A549 (cell line): Measurements from ENCODE around the gene SCARB1. TPM values are rescaled to one million over a fixed set of nuclear protein-coding genes. Genes with fewer than 3 reads are reported as not detected.
A peak's percentile ranks its signal among the peaks of the same experiment; 100 is the strongest.

Source experiments
- ATAC-seq, 2 experiments: fragments of 200-7000 bp in 1 of 2; fragments of >200 bp in 1 of 2; cut with Nextera tagmentation in 1 of 2; cut with Tn5 transposase in 1 of 2; 3 replicates each; pipeline versions ENCODE4 v1.8.0 to v1.9.1; 2018 to 2020; ENCODE audit warnings: mild to moderate bottlenecking in 1 of 2, moderate library complexity in 1 of 2
- CTCF ChIA-PET: fragments of 300-600 bp; sonication (Branson Sonifier 250); formaldehyde crosslinking; extraction: SDS; loops from one replicate; lab custom pipeline; 2021; ENCODE audit warnings: antibody characterized with exemption, inconsistent platforms; lab: Yijun Ruan, JAX
- POLR2A ChIA-PET: fragments of 350-600 bp; formaldehyde crosslinking; extraction: SDS; loops from one replicate; lab custom pipeline; 2021; ENCODE audit warnings: antibody characterized with exemption, inconsistent platforms; lab: Yijun Ruan, JAX
- DNase-seq, 2 experiments: peaks; one replicate each; pipeline versions ENCODE4 v3.0.0 to v3.0.0-alpha.2; 2011 to 2016; ENCODE audit warnings: low read depth in 1 of 2, low spot score in 1 of 2
- FAIRE-seq: peaks from 2 replicates; lab custom pipeline; 2011; peaks lifted over from hg19 to GRCh38; lab: Jason Lieb, UNC
- H3K27ac ChIP-seq, 2 experiments: fragments of >200 bp; sonication (Bioruptor Twin); formaldehyde crosslinking; 3 replicates each; pipeline ENCODE4 v1.5.1; 2016 to 2017
- H3K4me1 ChIP-seq: fragments of >200 bp; sonication (Bioruptor Twin); formaldehyde crosslinking; 3 replicates; pipeline ENCODE4 v1.6.1; 2016
- H3K4me2 ChIP-seq: fragments of >200 bp; sonication (Bioruptor Twin); formaldehyde crosslinking; 3 replicates; pipeline ENCODE4 v1.6.1; 2016
- H3K4me3 ChIP-seq: fragments of >200 bp; sonication (Bioruptor Twin); formaldehyde crosslinking; 3 replicates; pipeline ENCODE4 v1.5.1; 2016
- H3K9me3 ChIP-seq: fragments of >200 bp; sonication (Bioruptor Twin); formaldehyde crosslinking; 3 replicates; pipeline ENCODE4 v1.6.1; 2016
- CEBPB ChIP-seq, 2 experiments: fragments of >200 bp in 1 of 2; sonication (Bioruptor Twin) in 1 of 2; formaldehyde crosslinking in 1 of 2; IDR thresholded peaks; 2 replicates each; pipeline ENCODE4 v1.6.1; 2012 to 2016
- CHD4 ChIP-seq: fragments of 200-600 bp; sonication (generic); IDR thresholded peaks from 2 replicates; pipeline ENCODE4 v1.6.1; 2016; ENCODE audit warnings: antibody characterized with exemption, mild to moderate bottlenecking, borderline replicate concordance
- EHMT2 ChIP-seq: fragments of 200-600 bp; sonication (generic); IDR thresholded peaks from 2 replicates; pipeline ENCODE4 v1.6.1; 2016; ENCODE audit warnings: antibody characterized with exemption, low read depth, mild to moderate bottlenecking, moderate library complexity
- EP300 ChIP-seq, 2 experiments: fragments of >200 bp; sonication (Bioruptor Twin); formaldehyde crosslinking; IDR thresholded peaks; 2 replicates in 1 of 2; 3 replicates in 1 of 2; pipeline ENCODE4 v1.6.1; 2016 to 2017
- ESRRA ChIP-seq: fragments of 150-350 bp; IDR thresholded peaks from 2 replicates; pipeline ENCODE4 v1.6.1; 2014; ENCODE audit warnings: mild to moderate bottlenecking, low read length, borderline replicate concordance
- FOSB ChIP-seq: fragments of 250-450 bp; sonication (Bioruptor Pico); IDR thresholded peaks from 2 replicates; pipeline ENCODE4 v1.5.0; 2020; ENCODE audit warnings: mild to moderate bottlenecking, moderate library complexity
- FOSL2 ChIP-seq, 2 experiments: fragments of 450-650 bp in 1 of 2; fragments of >200 bp in 1 of 2; sonication (Bioruptor Twin) in 1 of 2; formaldehyde crosslinking; IDR thresholded peaks; 2 replicates each; pipeline versions ENCODE4 v1.5.0 to v1.6.1; 2016 to 2020; ENCODE audit warnings: mild to moderate bottlenecking in 1 of 2, moderate library complexity in 1 of 2
- FOXS1 ChIP-seq: fragments of 250-450 bp; sonication (Bioruptor Pico); IDR thresholded peaks from 2 replicates; pipeline ENCODE4 v1.5.0; 2020; ENCODE audit warnings: mild to moderate bottlenecking, moderate library complexity
- HDAC2 ChIP-seq: fragments of 200-600 bp; sonication (generic); IDR thresholded peaks from 2 replicates; pipeline ENCODE4 v1.6.1; 2016
- HEYL ChIP-seq: fragments of 250-450 bp; sonication (Bioruptor Pico); IDR thresholded peaks from 2 replicates; pipeline ENCODE4 v1.8.0; 2021; ENCODE audit warnings: mild to moderate bottlenecking, moderate library complexity
- HOXA7 ChIP-seq: fragments of 250-450 bp; sonication (Bioruptor Pico); IDR thresholded peaks from 2 replicates; pipeline ENCODE4 v1.5.0; 2020; ENCODE audit warnings: mild to moderate bottlenecking, moderate library complexity
- HOXB5 ChIP-seq: fragments of 250-450 bp; sonication (Bioruptor Pico); IDR thresholded peaks from 2 replicates; pipeline ENCODE4 v1.5.0; 2020; ENCODE audit warnings: mild to moderate bottlenecking, moderate library complexity
- KDM1A ChIP-seq: fragments of 200-600 bp; sonication (generic); IDR thresholded peaks from 2 replicates; pipeline ENCODE4 v1.6.1; 2016; ENCODE audit warnings: low read depth, mild to moderate bottlenecking
- KDM5A ChIP-seq: fragments of 200-600 bp; sonication (generic); IDR thresholded peaks from 2 replicates; pipeline ENCODE4 v1.6.1; 2016; ENCODE audit warnings: antibody characterized with exemption, mild to moderate bottlenecking
- MAZ ChIP-seq: fragments of 150-350 bp; IDR thresholded peaks from 2 replicates; pipeline ENCODE4 v1.6.1; 2014; ENCODE audit warnings: antibody characterized with exemption, low read depth, low read length, borderline replicate concordance
- MYC ChIP-seq: IDR thresholded peaks from 2 replicates; pipeline ENCODE4 v1.6.1; 2012; ENCODE audit warnings: mild to moderate bottlenecking, inconsistent platforms, low read length, improper control_type of control experiment, borderline replicate concordance
- NFE2L2 ChIP-seq: fragments of 150-350 bp; conservative IDR thresholded peaks from 2 replicates; pipeline ENCODE4 v1.6.1; 2014; ENCODE audit warnings: low read length
- POLR2A ChIP-seq: IDR thresholded peaks from 2 replicates; pipeline ENCODE4 v1.6.1; 2012; ENCODE audit warnings: mild to moderate bottlenecking, low read length
- RAD21 ChIP-seq, 2 experiments: fragments of >200 bp in 1 of 2; sonication (Bioruptor Twin) in 1 of 2; formaldehyde crosslinking in 1 of 2; IDR thresholded peaks in 1 of 2; conservative IDR thresholded peaks in 1 of 2; 2 replicates in 1 of 2; 3 replicates in 1 of 2; pipeline ENCODE4 v1.6.1; 2012 to 2018; ENCODE audit warnings: inconsistent platforms in 1 of 2
- RARB ChIP-seq: fragments of 250-450 bp; sonication (Bioruptor Pico); IDR thresholded peaks from 2 replicates; pipeline ENCODE4 v1.8.0; 2021; ENCODE audit warnings: mild to moderate bottlenecking, moderate library complexity
- RNF2 ChIP-seq: fragments of 200-600 bp; sonication (generic); IDR thresholded peaks from 2 replicates; pipeline ENCODE4 v1.6.1; 2016; ENCODE audit warnings: low read depth, mild to moderate bottlenecking, antibody characterized with exemption, moderate library complexity, borderline replicate concordance
- SMC3 ChIP-seq: fragments of >200 bp; sonication (Bioruptor Twin); formaldehyde crosslinking; IDR thresholded peaks from 3 replicates; pipeline ENCODE4 v1.6.1; 2018; ENCODE audit warnings: inconsistent platforms
- TFCP2L1 ChIP-seq: fragments of 250-450 bp; sonication (Bioruptor Pico); IDR thresholded peaks from 2 replicates; pipeline ENCODE4 v1.5.0; 2021; ENCODE audit warnings: mild to moderate bottlenecking
- TP53 ChIP-seq: fragments of 250-450 bp; sonication (Bioruptor Pico); IDR thresholded peaks from 2 replicates; pipeline ENCODE4 v1.5.0; 2021; ENCODE audit warnings: mild to moderate bottlenecking, moderate library complexity
- ZC3H11A ChIP-seq: fragments of 450-650 bp; IDR thresholded peaks from 2 replicates; pipeline ENCODE4 v1.6.1; 2014; ENCODE audit warnings: antibody characterized with exemption, mild to moderate bottlenecking
- WGBS: methylation state at CpG from one replicate; pipeline ENCODE4 v1.1.6; 2017; ENCODE audit errors: missing lambda C conversion rate; 5-methylcytosine and 5-hydroxymethylcytosine counted together
- polyA plus RNA-seq, 4 experiments: library from polyadenylated mRNA; depleted of rRNA in 3 of 4; stranded (reverse); fragments of >200 nt; fragmentation: RNase III in 1 of 4; extraction: RNeasy Plus Mini Kit Qiagen cat#74134 plus additional on column Dnase treatment in 1 of 4; gene quantifications; 2 replicates in 3 of 4; 3 replicates in 1 of 4; pipeline ENCODE4 v1.2.3, GENCODE V29; 2011 to 2017
- TF ChIP-seq, protein P1 (sequence below): fragments of >200 bp; sonication (Bioruptor Twin); formaldehyde crosslinking; IDR thresholded peaks from 2 replicates; pipeline ENCODE4 v1.6.1; 2016
- TF ChIP-seq, protein P2 (sequence below): IDR thresholded peaks from 2 replicates; pipeline ENCODE4 v1.6.1; 2012; ENCODE audit warnings: low read depth, borderline replicate concordance
- TF ChIP-seq, protein P3 (sequence below): fragments of 150-350 bp; IDR thresholded peaks from 2 replicates; pipeline ENCODE4 v1.6.1; 2014; ENCODE audit warnings: low read depth, mild to moderate bottlenecking, low read length
- TF ChIP-seq, protein P4 (sequence below): fragments of >200 bp; sonication (Bioruptor Twin); formaldehyde crosslinking; IDR thresholded peaks from 3 replicates; pipeline ENCODE4 v1.5.1; 2016

Gene SCARB1
- polyA plus RNA-seq, 2 of the 4 experiments (the other 2 are of a cell fraction): 81.1 to 154 TPM

DNA sequence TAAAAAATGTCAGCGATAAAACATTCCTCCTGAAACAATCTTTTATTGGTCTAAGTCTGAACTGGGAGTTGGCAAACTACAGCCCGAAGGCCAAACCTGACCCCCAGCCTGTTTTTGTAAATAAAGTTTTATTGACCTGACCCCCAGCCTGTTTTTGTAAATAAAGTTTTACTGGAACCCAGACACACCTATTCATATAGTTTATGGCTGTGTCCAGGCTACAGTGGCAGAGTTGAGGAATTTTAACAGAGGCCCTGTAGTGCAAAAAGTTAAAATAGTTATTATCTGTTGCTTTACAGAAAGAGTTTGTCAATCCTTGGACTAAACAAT is 12.1 kb upstream of the SCARB1 start:
- no peak for FAIRE-seq
- peak in 1 of 2 experiments; percentile 12; a peak in 3 of 6 replicates for ATAC-seq
- no peak for TF ChIP-seq RNF2
- no peak for TF ChIP-seq MYC
- TF ChIP-seq ZC3H11A: no peak
- TF ChIP-seq FOSB: no peak
- TF ChIP-seq, protein P1, sequence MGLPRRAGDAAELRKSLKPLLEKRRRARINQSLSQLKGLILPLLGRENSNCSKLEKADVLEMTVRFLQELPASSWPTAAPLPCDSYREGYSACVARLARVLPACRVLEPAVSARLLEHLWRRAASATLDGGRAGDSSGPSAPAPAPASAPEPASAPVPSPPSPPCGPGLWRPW: no peak
- TF ChIP-seq POLR2A: no peak
- no peak for TF ChIP-seq TP53 (CRISPR knock-in tag)
- TF ChIP-seq RAD21 (conservative IDR thresholded peaks at IDR 0.05 in 1 of 2, IDR thresholded peaks at IDR 0.05 in 1 of 2): no peak
- no peak for TF ChIP-seq FOSL2 (IDR thresholded peaks at IDR 0.05)
- no peak for TF ChIP-seq FOSL2 (CRISPR knock-in tag; IDR thresholded peaks at IDR 0.05)
- no peak for TF ChIP-seq HDAC2
- TF ChIP-seq MAZ: no peak
- no peak for TF ChIP-seq EHMT2
- 12% methylated on average over 2 of the region's 2 CpGs for WGBS
- peaks cover 20% of the 10 kb centered on the region for H3K4me1 ChIP-seq
- H3K4me2 ChIP-seq: peak overlapping the region; percentile 50
- ChIA-PET CTCF (interaction anchor here (1.7 kb wide), 1 partner anchor 31 kb away, joined by 3 read pairs; no protein-coding TSS in a partner anchor), POLR2A (no interaction called here)
- H3K9me3 ChIP-seq: no peaks in the 10 kb centered on the region
- no peak overlapping the region for H3K4me3 ChIP-seq
- no peak for DNase-seq
- peak overlapping the region; percentile 54 to 76; a peak in 5 of 6 replicates for H3K27ac ChIP-seq

DNA sequence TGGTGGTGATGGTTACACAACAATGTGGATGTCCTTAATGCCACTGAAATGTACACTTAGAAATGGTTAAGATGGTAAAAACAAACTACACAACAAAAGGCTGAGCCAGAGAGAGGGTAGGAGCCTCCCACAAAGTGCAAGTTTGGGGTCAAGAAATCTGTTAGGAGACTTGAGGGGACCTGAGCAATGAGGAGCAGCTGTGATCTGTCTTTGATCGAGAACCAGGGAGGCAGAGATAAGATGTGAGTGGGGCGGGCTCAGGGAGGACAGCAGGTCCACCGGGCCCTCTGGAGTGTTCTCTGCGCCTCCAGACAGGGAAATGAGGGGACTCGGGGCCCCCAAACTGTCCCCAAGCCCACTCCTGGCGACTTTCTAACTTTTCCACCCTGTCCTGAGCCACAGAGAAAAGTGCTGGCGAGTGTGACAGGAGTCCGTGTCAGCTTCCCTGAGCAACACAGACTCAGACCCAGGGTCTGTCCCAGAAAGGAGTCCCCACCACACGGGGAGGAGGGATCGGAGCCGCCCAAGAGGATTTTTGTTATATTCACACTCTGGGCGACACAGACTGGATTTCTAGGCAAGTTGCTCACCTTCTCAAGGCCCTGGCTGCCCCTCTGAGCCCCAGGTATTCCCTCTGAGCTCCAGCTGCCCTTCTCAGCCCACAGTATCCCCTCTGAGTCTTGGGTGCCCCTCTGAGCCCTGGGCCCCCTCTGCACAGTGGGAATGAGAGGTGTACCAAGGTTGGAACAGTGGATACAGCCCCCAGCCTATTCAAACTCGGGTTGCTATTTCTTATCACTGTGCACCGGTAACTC is 11.5 kb upstream of the SCARB1 start:
- POLR2A ChIA-PET: no interaction called here
- H3K9me3 ChIP-seq: no peaks in the 10 kb centered on the region
- FAIRE-seq: no peak
- peaks cover 20% of the 10 kb centered on the region for H3K4me1 ChIP-seq
- peak; percentile 12 to 54; a peak in 4 of 6 replicates for ATAC-seq
- DNase-seq: no peak
- 65% methylated on average over 14 of the region's 14 CpGs for WGBS
- TF ChIP-seq, protein P2, sequence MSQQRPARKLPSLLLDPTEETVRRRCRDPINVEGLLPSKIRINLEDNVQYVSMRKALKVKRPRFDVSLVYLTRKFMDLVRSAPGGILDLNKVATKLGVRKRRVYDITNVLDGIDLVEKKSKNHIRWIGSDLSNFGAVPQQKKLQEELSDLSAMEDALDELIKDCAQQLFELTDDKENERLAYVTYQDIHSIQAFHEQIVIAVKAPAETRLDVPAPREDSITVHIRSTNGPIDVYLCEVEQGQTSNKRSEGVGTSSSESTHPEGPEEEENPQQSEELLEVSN: no peak
- TF ChIP-seq KDM5A: no peak
- 0 out of 4 replicates have a peak, but pooled peaks of 1 of the 2 experiments have one; percentile 3 for TF ChIP-seq CEBPB (IDR thresholded peaks at IDR 0.05)
- TF ChIP-seq HOXA7 (CRISPR knock-in tag): no peak
- peak overlapping the region; percentile 54 to 76; a peak in 5 of 6 replicates for H3K27ac ChIP-seq
- H3K4me3 ChIP-seq: no peak overlapping the region
- CTCF ChIA-PET: interaction anchor here (0.8 to 1.7 kb wide), 2 partner anchors 13 to 32 kb away, joined by 3 read pairs; no protein-coding TSS in a partner anchor
- H3K4me2 ChIP-seq: peak overlapping the region; percentile 50

DNA sequence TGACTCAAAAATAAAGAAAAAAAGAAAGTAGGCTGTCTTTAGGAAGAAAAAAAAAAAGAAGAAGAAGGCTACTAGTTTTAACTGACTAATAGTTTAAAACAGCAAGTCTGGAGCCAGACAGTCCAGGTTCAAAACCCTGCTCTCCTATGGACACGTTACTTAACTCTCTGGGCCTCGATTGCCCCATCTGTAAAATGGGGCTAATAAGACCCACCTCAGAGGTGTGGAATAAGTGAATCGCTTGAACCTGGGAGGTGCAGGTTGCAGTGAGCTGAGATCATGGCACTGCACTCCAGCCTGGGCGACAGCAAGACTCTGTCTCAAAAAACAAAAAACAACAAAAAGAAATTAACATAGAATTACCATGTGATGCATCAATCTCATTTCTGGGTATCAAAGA is 10.5 kb upstream of the SCARB1 start:
- no peak for DNase-seq
- ATAC-seq: no peak
- FAIRE-seq: no peak
- H3K4me2 ChIP-seq: no peak overlapping the region
- POLR2A ChIA-PET: no interaction called here
- whole genome bisulfite sequencing: 75% methylated on average over 4 of the region's 4 CpGs
- CTCF ChIA-PET: interaction anchor here (1.7 kb wide), 1 partner anchor 33 kb away, joined by 3 read pairs; no protein-coding TSS in a partner anchor
- no peak overlapping the region for H3K4me3 ChIP-seq
- H3K9me3 ChIP-seq: no peaks in the 10 kb centered on the region
- H3K27ac ChIP-seq: no peak overlapping the region
- peaks cover 20% of the 10 kb centered on the region for H3K4me1 ChIP-seq
- no peak for TF ChIP-seq HOXA7 (CRISPR knock-in tag)
- TF ChIP-seq, protein P3, sequence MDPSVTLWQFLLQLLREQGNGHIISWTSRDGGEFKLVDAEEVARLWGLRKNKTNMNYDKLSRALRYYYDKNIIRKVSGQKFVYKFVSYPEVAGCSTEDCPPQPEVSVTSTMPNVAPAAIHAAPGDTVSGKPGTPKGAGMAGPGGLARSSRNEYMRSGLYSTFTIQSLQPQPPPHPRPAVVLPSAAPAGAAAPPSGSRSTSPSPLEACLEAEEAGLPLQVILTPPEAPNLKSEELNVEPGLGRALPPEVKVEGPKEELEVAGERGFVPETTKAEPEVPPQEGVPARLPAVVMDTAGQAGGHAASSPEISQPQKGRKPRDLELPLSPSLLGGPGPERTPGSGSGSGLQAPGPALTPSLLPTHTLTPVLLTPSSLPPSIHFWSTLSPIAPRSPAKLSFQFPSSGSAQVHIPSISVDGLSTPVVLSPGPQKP: no peak
- no peak for TF ChIP-seq RARB (CRISPR knock-in tag)
- no peak for TF ChIP-seq NFE2L2
- no peak for TF ChIP-seq EP300 (IDR thresholded peaks at IDR 0.05)
- no peak for TF ChIP-seq KDM1A
- no peak for TF ChIP-seq FOXS1 (CRISPR knock-in tag)
- TF ChIP-seq HEYL (CRISPR knock-in tag): no peak
- no peak for TF ChIP-seq TFCP2L1 (CRISPR knock-in tag)
- TF ChIP-seq ZC3H11A: no peak
- TF ChIP-seq SMC3: no peak
- TF ChIP-seq, protein P4, sequence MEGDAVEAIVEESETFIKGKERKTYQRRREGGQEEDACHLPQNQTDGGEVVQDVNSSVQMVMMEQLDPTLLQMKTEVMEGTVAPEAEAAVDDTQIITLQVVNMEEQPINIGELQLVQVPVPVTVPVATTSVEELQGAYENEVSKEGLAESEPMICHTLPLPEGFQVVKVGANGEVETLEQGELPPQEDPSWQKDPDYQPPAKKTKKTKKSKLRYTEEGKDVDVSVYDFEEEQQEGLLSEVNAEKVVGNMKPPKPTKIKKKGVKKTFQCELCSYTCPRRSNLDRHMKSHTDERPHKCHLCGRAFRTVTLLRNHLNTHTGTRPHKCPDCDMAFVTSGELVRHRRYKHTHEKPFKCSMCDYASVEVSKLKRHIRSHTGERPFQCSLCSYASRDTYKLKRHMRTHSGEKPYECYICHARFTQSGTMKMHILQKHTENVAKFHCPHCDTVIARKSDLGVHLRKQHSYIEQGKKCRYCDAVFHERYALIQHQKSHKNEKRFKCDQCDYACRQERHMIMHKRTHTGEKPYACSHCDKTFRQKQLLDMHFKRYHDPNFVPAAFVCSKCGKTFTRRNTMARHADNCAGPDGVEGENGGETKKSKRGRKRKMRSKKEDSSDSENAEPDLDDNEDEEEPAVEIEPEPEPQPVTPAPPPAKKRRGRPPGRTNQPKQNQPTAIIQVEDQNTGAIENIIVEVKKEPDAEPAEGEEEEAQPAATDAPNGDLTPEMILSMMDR: no peak
- no peak for TF ChIP-seq ESRRA
- TF ChIP-seq, protein P2: no peak
- no peak for TF ChIP-seq HOXB5 (CRISPR knock-in tag)
- TF ChIP-seq CHD4: no peak
